NCI-H1694 treated with DMSO at 0.1 percent for 48 hours (cell line): Measurements from ENCODE around the gene CACNA2D4.

Experiments
- DNase-seq: peaks from one replicate; lab custom pipeline; 2025; lab: John Stamatoyannopoulos, UW

Gene CACNA2D4

GRCh38 chr12:1800401-1801302, 117.8 kb downstream of the CACNA2D4 start:
- peak; percentile 91 for DNase-seq

GRCh38 chr12:1799882-1800400, 118.5 kb downstream of the CACNA2D4 start:
- no peak for DNase-seq

- DNase-seq = no peak
These were observed 119.2 kb downstream of the CACNA2D4 start for GRCh38 chr12:1799051-1799881.

- DNase-seq = no peak
These were observed 119.8 kb downstream of the CACNA2D4 start for GRCh38 chr12:1798641-1799020.

GRCh38 chr12:1797991-1798640, 120.3 kb downstream of the CACNA2D4 start:
- DNase-seq = no peak

- no peak for DNase-seq
These were observed 121.2 kb downstream of the CACNA2D4 start for GRCh38 chr12:1797011-1797901.

- no peak for DNase-seq
These were observed 121.9 kb downstream of the CACNA2D4 start for GRCh38 chr12:1796515-1797010.

GRCh38 chr12:1795785-1796514, 122.5 kb downstream of the CACNA2D4 start:
- peak; percentile 88 for DNase-seq

- DNase-seq = peak; percentile 58
These were observed 123.1 kb downstream of the CACNA2D4 start for GRCh38 chr12:1795221-1795784.

- DNase-seq = no peak
These were observed 123.9 kb downstream of the CACNA2D4 start for GRCh38 chr12:1794440-1795090.

- no peak for DNase-seq
These were observed 124.8 kb downstream of the CACNA2D4 start for GRCh38 chr12:1793426-1794210.

- DNase-seq = no peak
These were observed 126.0 kb downstream of the CACNA2D4 start for GRCh38 chr12:1792406-1792805.

- peak; percentile 84 for DNase-seq
These were observed 127.2 kb downstream of the CACNA2D4 start for GRCh38 chr12:1791104-1791841.

GRCh38 chr12:1790444-1790843, 128.0 kb downstream of the CACNA2D4 start:
- no peak for DNase-seq

- no peak for DNase-seq
These were observed 130.7 kb downstream of the CACNA2D4 start for GRCh38 chr12:1787714-1788113.

- DNase-seq = no peak
These were observed 136.2 kb downstream of the CACNA2D4 start for GRCh38 chr12:1782215-1782614.

GRCh38 chr12:1781772-1782171, 136.7 kb downstream of the CACNA2D4 start:
- DNase-seq = no peak

- DNase-seq = no peak
These were observed 138.7 kb downstream of the CACNA2D4 start for GRCh38 chr12:1779783-1780182.
